ENCODE data around the gene FOXO6.

The FOXO6 gene

DNA sequence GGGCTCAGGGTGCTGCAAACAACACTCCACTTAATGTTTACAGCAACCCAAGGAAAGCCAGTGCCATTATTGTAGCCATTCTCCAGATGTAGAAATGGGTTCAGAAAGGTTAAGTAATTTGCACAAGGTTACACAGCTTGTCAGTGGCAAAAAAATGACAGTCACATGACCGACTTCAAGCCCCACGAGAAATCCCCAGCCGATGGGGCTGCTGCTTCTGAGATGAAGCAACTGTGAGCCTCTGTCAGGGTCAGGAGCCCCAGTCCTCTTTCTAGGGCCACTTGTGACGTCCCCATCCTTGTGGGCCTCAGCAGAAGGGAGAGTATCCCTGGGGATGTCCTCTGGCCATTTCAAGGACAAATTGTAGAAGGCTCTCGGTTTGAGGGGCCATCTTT, 68.4 kb downstream of the FOXO6 start:
- DNase-seq (ENCODE audit: low spot score) = no peak
- TF ChIP-seq, protein P1, sequence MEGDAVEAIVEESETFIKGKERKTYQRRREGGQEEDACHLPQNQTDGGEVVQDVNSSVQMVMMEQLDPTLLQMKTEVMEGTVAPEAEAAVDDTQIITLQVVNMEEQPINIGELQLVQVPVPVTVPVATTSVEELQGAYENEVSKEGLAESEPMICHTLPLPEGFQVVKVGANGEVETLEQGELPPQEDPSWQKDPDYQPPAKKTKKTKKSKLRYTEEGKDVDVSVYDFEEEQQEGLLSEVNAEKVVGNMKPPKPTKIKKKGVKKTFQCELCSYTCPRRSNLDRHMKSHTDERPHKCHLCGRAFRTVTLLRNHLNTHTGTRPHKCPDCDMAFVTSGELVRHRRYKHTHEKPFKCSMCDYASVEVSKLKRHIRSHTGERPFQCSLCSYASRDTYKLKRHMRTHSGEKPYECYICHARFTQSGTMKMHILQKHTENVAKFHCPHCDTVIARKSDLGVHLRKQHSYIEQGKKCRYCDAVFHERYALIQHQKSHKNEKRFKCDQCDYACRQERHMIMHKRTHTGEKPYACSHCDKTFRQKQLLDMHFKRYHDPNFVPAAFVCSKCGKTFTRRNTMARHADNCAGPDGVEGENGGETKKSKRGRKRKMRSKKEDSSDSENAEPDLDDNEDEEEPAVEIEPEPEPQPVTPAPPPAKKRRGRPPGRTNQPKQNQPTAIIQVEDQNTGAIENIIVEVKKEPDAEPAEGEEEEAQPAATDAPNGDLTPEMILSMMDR (IDR thresholded peaks at IDR 0.05; ENCODE audit: borderline replicate concordance, control extremely low read depth, extremely low read depth, insufficient read depth, missing control alignments) = no peak
- in situ Hi-C loops (cut with MboI; ENCODE audit: low sequenced_read_pairs, unreplicated experiment) = loop anchor here (10.0 kb wide), 2 partner anchors 115 to 165 kb away; no protein-coding TSS in a partner anchor

DNA sequence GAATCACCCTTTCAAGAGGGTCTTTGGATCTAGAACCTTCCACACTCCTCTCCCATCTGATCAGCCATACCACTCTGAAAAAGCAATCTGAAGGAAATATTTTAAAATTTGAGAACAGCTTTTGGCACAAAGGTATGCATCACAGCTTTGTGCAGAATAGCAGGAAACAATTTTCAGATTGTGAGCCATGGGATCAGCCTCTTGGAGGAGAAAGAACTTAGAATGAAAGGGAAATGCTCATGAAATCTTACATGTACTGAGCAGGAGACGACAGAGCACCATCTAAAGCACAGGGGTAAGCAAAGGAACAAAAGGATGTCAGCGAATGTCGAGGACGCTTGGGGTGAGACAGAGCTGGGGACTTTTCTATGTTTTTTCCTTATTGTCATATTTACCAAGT, 68.8 kb downstream of the FOXO6 start:
- DNase-seq (ENCODE audit: low spot score) = no peak
- in situ Hi-C loops (cut with MboI; ENCODE audit: low sequenced_read_pairs, unreplicated experiment) = loop anchor here (10.0 kb wide), 2 partner anchors 115 to 165 kb away; no protein-coding TSS in a partner anchor
- TF ChIP-seq, protein P1 (IDR thresholded peaks at IDR 0.05; ENCODE audit: borderline replicate concordance, control extremely low read depth, extremely low read depth, insufficient read depth, missing control alignments) = no peak

DNA sequence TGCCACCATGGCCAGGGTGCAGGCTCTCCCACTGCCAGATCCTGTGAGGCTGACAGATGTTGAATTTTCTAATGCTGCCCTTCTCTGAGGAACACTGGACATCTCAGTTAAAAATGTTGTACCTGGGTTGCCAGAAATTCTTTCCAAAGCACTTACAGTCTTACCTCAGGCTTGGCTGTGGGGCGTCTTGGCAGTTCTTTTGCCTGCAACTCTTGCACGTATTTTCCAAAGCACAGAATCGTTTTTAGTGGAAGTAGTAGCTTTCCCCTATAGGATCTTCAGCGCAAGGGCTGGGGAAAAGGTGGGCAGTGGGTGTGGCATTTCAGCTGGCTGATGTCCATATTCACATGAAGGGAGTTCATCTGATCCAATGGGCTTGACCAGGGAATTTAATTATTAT, 69.3 kb downstream of the FOXO6 start:
- TF ChIP-seq, protein P1 (IDR thresholded peaks at IDR 0.05; ENCODE audit: borderline replicate concordance, control extremely low read depth, extremely low read depth, insufficient read depth, missing control alignments) = no peak
- in situ Hi-C loops (cut with MboI; ENCODE audit: low sequenced_read_pairs, unreplicated experiment) = loop anchor here (10.0 kb wide), 2 partner anchors 116 to 166 kb away; no protein-coding TSS in a partner anchor
- no peak for DNase-seq (ENCODE audit: low spot score)

DNA sequence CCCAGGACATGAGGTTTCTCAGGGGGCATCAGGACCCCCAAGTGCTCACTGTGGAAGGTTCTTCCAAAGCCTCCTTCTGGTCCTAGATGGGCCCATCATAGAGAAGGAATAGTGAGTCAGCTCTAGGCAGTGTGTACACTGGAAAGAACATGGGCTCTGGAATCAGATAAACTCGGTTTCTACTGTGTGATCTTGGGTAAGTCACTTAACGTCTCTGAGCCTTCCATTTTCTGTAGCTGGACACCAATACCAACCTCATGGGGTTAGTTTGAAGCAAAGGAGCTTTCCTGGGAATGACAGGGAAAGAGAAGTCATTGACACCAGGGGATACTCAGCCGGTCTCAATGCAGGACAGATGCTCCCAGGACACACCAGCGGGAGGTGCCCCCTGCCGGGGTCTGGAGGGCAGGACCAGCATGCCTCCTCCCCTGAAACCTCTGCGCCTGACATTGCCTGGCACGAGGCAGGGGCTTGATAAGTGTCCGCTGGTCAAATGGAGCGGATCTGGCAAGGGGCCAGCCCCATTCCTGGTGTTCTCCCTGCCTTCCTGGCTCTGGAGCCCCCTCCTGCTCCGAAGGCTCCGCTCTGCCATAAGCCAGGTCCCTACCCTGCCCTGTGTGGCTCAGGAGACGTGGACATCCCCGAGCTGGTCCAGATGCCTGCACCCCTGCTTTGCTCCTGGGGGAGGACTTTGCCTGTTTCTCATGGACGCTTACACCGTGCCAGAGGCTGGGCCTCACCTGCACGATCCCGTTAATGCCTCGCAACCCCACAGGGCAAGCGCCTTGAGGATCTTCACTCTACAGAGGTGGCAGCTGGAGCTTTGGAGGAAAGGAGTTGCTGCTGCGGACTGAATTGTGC, 70.5 kb downstream of the FOXO6 start:
- TF ChIP-seq, protein P1 (IDR thresholded peaks at IDR 0.05; ENCODE audit: borderline replicate concordance, control extremely low read depth, extremely low read depth, insufficient read depth, missing control alignments) = no peak
- no peak for DNase-seq (ENCODE audit: low spot score)
- in situ Hi-C loops (cut with MboI; ENCODE audit: low sequenced_read_pairs, unreplicated experiment) = loop anchor here (10.0 kb wide), 2 partner anchors 117 to 167 kb away; no protein-coding TSS in a partner anchor
